ENCODE data around the gene MIAT.

DNA sequence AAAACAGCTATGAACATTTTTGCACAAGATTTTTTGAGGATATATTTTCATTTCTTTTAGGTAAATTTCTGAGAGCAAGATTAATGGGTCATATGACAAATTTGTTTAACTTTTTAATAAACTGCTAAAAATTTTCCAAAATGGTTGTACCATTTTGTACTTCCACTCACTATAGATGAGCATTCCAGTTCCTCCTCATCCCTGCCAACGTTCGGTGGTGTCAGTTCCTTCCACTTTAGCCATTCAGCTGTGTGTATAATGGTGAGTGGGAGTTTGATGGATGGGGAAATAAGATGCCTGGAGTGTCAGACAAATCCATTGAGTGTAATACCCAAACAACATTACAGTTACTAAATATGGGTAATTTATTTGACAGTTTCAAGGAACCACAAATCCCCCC, 49.7 kb downstream of the MIAT start:
- TF ChIP-seq, protein P1, sequence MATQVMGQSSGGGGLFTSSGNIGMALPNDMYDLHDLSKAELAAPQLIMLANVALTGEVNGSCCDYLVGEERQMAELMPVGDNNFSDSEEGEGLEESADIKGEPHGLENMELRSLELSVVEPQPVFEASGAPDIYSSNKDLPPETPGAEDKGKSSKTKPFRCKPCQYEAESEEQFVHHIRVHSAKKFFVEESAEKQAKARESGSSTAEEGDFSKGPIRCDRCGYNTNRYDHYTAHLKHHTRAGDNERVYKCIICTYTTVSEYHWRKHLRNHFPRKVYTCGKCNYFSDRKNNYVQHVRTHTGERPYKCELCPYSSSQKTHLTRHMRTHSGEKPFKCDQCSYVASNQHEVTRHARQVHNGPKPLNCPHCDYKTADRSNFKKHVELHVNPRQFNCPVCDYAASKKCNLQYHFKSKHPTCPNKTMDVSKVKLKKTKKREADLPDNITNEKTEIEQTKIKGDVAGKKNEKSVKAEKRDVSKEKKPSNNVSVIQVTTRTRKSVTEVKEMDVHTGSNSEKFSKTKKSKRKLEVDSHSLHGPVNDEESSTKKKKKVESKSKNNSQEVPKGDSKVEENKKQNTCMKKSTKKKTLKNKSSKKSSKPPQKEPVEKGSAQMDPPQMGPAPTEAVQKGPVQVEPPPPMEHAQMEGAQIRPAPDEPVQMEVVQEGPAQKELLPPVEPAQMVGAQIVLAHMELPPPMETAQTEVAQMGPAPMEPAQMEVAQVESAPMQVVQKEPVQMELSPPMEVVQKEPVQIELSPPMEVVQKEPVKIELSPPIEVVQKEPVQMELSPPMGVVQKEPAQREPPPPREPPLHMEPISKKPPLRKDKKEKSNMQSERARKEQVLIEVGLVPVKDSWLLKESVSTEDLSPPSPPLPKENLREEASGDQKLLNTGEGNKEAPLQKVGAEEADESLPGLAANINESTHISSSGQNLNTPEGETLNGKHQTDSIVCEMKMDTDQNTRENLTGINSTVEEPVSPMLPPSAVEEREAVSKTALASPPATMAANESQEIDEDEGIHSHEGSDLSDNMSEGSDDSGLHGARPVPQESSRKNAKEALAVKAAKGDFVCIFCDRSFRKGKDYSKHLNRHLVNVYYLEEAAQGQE (IDR thresholded peaks at IDR 0.05; ENCODE audit: insufficient read depth in 1 of 2, low read depth in 2 of 2, low read length in 1 of 2) = no peak
- TF ChIP-seq, protein P2, sequence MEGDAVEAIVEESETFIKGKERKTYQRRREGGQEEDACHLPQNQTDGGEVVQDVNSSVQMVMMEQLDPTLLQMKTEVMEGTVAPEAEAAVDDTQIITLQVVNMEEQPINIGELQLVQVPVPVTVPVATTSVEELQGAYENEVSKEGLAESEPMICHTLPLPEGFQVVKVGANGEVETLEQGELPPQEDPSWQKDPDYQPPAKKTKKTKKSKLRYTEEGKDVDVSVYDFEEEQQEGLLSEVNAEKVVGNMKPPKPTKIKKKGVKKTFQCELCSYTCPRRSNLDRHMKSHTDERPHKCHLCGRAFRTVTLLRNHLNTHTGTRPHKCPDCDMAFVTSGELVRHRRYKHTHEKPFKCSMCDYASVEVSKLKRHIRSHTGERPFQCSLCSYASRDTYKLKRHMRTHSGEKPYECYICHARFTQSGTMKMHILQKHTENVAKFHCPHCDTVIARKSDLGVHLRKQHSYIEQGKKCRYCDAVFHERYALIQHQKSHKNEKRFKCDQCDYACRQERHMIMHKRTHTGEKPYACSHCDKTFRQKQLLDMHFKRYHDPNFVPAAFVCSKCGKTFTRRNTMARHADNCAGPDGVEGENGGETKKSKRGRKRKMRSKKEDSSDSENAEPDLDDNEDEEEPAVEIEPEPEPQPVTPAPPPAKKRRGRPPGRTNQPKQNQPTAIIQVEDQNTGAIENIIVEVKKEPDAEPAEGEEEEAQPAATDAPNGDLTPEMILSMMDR (IDR thresholded peaks at IDR 0.05) = no peak
- TF ChIP-seq POLR2AphosphoS5 (IDR thresholded peaks at IDR 0.05; ENCODE audit: low read depth, low read length) (no peak), SIN3A (IDR thresholded peaks at IDR 0.05; ENCODE audit: borderline replicate concordance, insufficient read depth, low read depth, low read length) (no peak), TCF7L2 (IDR thresholded peaks at IDR 0.05; ENCODE audit: low read depth, low read length) (no peak)
